ENCODE measurements around the gene LNPEP.
"Not testable (repeated sequence)": the region's sequence is repeated elsewhere in the genome, so short reads cannot be mapped to it uniquely, and the experiment has no call there.

LNPEP gene

DNA sequence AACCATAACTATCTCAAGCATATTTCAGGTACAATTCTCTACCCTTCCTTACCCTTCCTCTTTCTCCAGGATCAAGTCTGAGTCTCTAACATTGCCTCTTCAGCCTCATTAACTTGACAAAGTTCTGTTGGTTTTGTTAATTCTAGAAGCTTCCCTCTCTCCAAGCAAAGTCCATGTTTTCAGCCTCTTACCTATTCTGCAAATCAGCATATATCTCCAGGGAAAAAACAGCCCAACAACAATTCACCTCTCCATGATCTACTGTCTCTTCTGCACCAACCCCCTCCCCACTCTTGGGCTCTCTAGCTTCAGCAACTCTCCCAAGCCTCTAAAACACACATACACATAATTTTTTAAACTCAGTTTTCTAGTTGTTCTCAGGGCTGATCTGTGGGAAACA is 134.4 kb downstream of the LNPEP start:
- DNase-seq: no peak

GRCh38 chr5:97071101-97071500 is 135.2 kb downstream of the LNPEP start:
- DNase-seq: no peak

- no peak for DNase-seq
These were observed 136.1 kb downstream of the LNPEP start for GRCh38 chr5:97071993-97072392.

DNA sequence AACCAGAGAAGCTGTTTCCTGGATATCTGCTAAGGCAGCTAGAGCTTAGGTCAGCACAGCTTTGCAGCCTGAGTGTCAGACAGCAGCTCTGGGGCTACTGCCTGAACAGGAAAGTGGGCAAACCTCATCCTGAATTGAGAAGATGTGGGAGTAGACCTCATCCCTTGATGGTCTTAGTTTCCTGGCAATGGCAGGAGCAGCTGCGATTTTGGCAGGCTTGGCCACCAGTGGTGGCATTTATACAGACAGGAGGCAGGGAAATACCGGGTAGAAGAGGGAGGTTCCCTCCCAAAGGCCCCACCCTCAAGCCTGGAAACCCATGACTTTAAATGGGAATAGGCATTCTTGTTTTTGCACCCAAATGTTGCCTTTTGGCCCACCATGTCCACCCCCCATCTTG is 136.8 kb downstream of the LNPEP start:
- DNase-seq: no peak

GRCh38 chr5:97073420-97073819 is 137.5 kb downstream of the LNPEP start:
- DNase-seq: no peak

DNA sequence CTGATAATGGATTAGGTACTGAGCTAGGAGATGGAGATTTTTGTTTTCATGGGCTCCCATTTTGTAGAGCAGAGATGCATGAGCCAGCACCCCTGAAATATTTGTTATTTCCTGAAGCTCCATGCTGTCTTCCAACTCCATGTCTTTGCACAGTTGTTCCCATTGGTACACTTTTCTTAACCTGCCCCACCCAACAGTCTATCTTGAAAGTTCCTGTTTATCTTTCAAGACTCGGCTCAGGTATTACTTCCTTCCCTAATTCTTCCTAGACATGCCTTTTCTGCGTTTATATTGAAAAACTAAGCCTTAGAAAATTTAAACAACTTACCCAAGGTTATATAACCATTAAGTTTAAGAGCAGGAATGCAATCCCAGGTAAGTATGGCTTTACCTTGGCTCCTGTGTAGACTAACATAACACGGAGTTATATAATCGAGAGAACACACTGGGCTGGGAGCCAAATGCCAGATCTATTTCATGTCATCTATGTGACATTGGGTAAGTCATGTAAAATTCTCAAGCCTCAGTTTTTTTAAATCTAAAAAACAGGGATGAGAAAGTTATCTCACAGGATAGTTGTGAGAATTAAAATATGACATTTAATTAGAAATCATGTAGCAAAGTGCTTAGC is 139.1 kb downstream of the LNPEP start:
- no peak for DNase-seq

DNA sequence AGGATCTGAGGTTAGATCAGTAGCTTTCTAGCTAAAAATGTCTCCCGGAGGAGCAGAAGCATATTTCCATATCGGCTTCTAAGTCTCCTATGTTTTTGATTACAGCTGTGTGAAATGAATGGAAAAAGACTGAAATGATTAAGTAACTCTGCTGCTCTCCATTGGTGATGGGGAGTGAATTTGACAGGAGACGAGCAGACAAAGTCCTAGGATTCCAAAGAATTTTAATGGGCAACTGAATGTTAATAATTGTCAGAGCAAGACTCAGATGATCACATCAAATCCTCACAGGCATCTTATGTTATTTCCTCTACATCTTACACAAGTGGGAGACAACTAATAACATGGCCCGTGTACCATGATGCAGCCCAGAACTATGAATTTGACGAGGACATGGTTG is 139.8 kb downstream of the LNPEP start:
- DNase-seq: no peak

DNA sequence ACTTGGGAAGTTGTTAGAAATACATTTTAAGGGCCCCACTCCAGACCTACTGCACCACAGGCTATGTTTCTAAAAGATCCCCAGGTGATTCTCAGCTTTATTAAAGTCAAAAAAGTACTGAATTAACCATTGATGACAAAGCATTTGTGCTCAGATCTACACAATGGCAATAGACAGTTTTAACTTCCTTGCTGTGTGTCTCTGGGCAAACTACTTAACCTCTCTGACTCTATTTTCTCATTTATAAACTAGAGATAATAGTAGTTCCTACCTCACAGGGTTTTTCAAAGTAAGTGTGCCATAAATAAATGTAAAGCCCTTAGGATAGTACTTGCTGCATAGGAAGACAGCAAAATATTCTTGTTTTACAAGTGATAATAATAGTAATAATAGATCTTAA is 140.2 kb downstream of the LNPEP start:
- no peak for DNase-seq

- no peak for DNase-seq
These were observed 141.4 kb downstream of the LNPEP start for GRCh38 chr5:97077246-97077645.

DNA sequence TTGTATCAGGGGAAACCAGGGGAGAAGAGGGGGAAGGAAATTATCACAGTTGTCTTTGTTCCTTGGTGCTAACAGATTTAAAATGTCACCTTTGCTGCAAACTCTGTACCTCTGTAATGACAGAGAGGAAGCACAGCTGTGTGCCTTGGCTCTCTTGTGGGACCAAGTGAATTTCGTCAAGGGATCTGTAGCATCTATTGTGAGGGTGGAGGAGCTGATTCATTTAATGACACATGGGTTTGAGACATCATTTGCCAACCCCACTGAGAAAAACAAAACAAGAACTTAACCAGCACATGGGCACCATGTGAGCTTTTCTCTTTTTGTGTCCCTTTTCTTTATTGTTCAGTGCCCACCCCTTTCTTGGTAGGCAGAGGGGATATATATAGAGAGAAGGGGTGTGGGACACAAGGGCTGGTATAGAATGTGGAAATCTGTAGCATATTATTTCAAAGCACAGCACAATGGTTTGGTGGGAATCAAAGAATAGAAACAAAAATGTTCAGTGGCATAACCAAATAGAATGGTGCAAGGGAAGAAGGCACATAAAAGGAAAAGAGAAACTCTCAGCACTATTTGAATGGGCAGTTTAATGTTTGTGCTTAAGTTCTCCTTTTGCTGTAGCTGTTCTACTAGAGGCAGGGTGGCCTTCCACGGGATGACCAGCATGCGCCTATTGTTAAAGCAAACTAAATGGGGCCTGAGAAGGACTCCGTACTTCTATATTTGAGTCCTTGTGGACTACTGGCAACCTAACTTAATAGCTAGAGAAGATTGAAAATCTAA is 143.3 kb downstream of the LNPEP start:
- DNase-seq: no peak

DNA sequence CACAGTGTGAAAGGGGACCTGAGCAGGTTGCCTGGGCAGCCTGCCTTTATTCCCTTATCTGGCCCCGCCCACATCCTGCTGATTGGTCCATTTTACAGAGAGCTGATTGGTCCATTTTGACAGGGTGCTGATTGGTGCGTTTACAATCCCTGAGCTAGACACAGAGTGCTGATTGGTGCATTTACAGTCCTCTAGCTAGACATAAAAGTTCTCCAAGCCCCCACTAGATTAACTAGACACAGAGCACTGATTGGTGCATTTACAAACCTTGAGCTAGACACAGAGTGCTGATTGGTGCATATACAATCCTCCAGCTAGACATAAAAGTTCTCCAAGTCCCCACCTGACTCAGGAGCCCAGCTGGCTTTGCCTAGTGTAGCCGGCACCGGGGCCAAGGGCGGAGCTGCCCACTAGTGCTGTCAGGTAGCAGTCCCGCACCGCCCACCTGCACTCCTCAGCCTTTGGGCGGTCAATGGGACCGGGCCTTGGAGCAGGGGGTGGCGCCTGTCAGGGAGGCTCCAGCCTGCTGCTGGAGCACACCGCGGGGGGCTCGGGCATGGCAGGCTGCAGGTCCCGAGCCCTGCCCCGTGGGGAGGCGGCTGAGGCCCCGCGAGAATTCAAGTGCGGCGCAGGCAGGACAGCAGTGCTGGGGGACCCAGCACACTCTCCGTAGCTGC is 149.0 kb downstream of the LNPEP start:
- DNase-seq: not testable (repeated sequence)

GRCh38 chr5:97085459-97086181 is 149.7 kb downstream of the LNPEP start:
- no peak for DNase-seq

All from NCI-H1694 treated with DMSO at 0.1 percent for 48 hours (cell line).